ENCODE results near the gene KRTDAP.

- TF ChIP-seq GABPA (IDR thresholded peaks at IDR 0.05; ENCODE audit: low read depth) (no peak), CTCF (IDR thresholded peaks at IDR 0.05; ENCODE audit: insufficient read depth, low read length) (no peak)
These were observed 23.5 kb upstream of the KRTDAP start, which contains the start of gene DMKN for GRCh38 chr19:35513628-35514281.
